ENCODE measurements around the gene KLHL15.

The KLHL15 gene

GRCh38 chrX:23953908-23954269 lies 73.1 kb downstream of the KLHL15 start:
- TF ChIP-seq, protein P1, sequence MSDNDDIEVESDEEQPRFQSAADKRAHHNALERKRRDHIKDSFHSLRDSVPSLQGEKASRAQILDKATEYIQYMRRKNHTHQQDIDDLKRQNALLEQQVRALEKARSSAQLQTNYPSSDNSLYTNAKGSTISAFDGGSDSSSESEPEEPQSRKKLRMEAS (IDR thresholded peaks at IDR 0.05; ENCODE audit: low read depth, low read length): no peak
- no peak for TF ChIP-seq MYC (IDR thresholded peaks at IDR 0.05; ENCODE audit: low read depth, low read length)
- TF ChIP-seq POLR2A (IDR thresholded peaks at IDR 0.05; ENCODE audit: extremely low read depth, insufficient read length): no peak
- TF ChIP-seq, protein P2, sequence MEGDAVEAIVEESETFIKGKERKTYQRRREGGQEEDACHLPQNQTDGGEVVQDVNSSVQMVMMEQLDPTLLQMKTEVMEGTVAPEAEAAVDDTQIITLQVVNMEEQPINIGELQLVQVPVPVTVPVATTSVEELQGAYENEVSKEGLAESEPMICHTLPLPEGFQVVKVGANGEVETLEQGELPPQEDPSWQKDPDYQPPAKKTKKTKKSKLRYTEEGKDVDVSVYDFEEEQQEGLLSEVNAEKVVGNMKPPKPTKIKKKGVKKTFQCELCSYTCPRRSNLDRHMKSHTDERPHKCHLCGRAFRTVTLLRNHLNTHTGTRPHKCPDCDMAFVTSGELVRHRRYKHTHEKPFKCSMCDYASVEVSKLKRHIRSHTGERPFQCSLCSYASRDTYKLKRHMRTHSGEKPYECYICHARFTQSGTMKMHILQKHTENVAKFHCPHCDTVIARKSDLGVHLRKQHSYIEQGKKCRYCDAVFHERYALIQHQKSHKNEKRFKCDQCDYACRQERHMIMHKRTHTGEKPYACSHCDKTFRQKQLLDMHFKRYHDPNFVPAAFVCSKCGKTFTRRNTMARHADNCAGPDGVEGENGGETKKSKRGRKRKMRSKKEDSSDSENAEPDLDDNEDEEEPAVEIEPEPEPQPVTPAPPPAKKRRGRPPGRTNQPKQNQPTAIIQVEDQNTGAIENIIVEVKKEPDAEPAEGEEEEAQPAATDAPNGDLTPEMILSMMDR (IDR thresholded peaks at IDR 0.05; ENCODE audit: low read depth, low read length): no peak
- H3K4me3 ChIP-seq (ENCODE audit: low read depth, low read length): peak overlapping the region; percentile 60
- peak; percentile 49 for DNase-seq (ENCODE audit: low read depth)

- H3K4me3 ChIP-seq (ENCODE audit: low read depth, low read length): peak overlapping the region; percentile 60
- DNase-seq (ENCODE audit: low read depth): peak; percentile 77
- TF ChIP-seq, protein P2 (IDR thresholded peaks at IDR 0.05; ENCODE audit: low read depth, low read length): no peak
- TF ChIP-seq, protein P1 (IDR thresholded peaks at IDR 0.05; ENCODE audit: low read depth, low read length): no peak
- TF ChIP-seq POLR2A (IDR thresholded peaks at IDR 0.05; ENCODE audit: extremely low read depth, insufficient read length): no peak
- no peak for TF ChIP-seq MYC (IDR thresholded peaks at IDR 0.05; ENCODE audit: low read depth, low read length)
Measured at GRCh38 chrX:23952984-23953907, 73.7 kb downstream of the KLHL15 start.

DNA sequence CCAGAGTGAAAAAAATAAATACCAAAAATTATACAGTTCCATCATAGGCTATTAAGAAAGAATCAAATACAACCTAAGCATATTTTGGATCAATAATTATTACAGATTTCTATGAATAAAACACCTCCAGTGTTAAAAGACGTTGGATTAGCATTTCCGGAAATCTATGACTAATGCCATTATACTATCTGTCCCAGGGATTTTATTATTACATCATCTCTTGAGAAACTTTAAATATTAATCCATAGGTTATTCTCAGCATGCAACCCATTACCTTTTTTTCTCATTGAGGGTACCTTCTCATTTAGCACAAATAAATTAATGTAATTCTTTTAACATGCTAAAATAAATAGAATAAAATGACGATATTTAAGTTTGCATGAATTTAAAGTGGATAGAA lies 74.6 kb downstream of the KLHL15 start:
- H3K4me3 ChIP-seq (ENCODE audit: low read depth, low read length): peak overlapping the region; percentile 60
- no peak for DNase-seq (ENCODE audit: low read depth)
- TF ChIP-seq POLR2A (IDR thresholded peaks at IDR 0.05; ENCODE audit: extremely low read depth, insufficient read length): no peak
- no peak for TF ChIP-seq MYC (IDR thresholded peaks at IDR 0.05; ENCODE audit: low read depth, low read length)
- TF ChIP-seq, protein P1 (IDR thresholded peaks at IDR 0.05; ENCODE audit: low read depth, low read length): no peak
- TF ChIP-seq, protein P2 (IDR thresholded peaks at IDR 0.05; ENCODE audit: low read depth, low read length): no peak

DNA sequence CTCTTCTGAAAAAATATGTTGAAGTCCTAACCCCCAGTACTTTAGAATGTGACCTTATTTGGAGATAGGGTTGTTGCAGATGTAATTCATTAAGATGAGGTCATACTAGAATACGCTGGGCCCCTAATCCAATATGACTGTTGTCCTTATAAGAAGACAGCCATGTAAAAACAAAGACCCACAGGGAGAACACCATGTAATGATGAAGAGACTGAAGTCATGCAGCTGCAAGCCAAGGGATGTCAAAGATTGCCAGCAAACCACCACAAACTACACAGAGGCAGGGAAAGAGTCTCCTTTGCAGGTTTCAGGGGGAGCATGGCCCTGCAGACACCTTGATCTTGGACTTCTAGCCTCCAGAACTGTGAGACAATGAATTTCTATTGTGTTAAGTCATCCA lies 81.8 kb downstream of the KLHL15 start:
- H3K4me3 ChIP-seq (ENCODE audit: low read depth, low read length): no peak overlapping the region
- no peak for DNase-seq (ENCODE audit: low read depth)
- TF ChIP-seq, protein P1 (IDR thresholded peaks at IDR 0.05; ENCODE audit: low read depth, low read length): no peak
- no peak for TF ChIP-seq MYC (IDR thresholded peaks at IDR 0.05; ENCODE audit: low read depth, low read length)
- TF ChIP-seq POLR2A (IDR thresholded peaks at IDR 0.05; ENCODE audit: extremely low read depth, insufficient read length): no peak
- TF ChIP-seq, protein P2 (IDR thresholded peaks at IDR 0.05; ENCODE audit: low read depth, low read length): no peak

DNA sequence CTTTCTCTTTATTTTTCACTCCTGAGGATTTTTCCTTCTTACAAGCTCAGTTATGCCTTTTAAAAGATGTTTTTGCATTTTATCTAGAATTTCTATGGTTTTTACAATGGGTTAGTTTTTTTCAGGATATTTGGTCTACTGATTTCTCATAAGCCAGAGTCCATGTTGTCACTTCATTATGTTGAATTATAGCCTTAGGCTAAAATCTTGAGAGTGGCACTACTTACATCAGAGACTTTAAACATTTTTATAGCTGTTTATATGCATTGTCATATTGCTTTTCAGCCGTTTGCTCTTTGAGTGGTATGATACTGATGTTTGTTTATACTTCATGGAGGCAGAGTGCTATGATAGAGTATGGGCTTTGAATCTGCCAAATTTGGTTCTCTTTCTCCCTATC lies 82.8 kb downstream of the KLHL15 start:
- DNase-seq (ENCODE audit: low read depth): no peak
- TF ChIP-seq MYC (IDR thresholded peaks at IDR 0.05; ENCODE audit: low read depth, low read length): no peak
- TF ChIP-seq, protein P1 (IDR thresholded peaks at IDR 0.05; ENCODE audit: low read depth, low read length): no peak
- TF ChIP-seq, protein P2 (IDR thresholded peaks at IDR 0.05; ENCODE audit: low read depth, low read length): no peak
- TF ChIP-seq POLR2A (IDR thresholded peaks at IDR 0.05; ENCODE audit: extremely low read depth, insufficient read length): no peak

More for the DNA sequence above, 82.8 kb downstream of the KLHL15 start:
- H3K4me3 ChIP-seq (ENCODE audit: low read depth, low read length): no peak overlapping the region
